ENCODE data around the gene RALGPS2.

RALGPS2 gene

DNA sequence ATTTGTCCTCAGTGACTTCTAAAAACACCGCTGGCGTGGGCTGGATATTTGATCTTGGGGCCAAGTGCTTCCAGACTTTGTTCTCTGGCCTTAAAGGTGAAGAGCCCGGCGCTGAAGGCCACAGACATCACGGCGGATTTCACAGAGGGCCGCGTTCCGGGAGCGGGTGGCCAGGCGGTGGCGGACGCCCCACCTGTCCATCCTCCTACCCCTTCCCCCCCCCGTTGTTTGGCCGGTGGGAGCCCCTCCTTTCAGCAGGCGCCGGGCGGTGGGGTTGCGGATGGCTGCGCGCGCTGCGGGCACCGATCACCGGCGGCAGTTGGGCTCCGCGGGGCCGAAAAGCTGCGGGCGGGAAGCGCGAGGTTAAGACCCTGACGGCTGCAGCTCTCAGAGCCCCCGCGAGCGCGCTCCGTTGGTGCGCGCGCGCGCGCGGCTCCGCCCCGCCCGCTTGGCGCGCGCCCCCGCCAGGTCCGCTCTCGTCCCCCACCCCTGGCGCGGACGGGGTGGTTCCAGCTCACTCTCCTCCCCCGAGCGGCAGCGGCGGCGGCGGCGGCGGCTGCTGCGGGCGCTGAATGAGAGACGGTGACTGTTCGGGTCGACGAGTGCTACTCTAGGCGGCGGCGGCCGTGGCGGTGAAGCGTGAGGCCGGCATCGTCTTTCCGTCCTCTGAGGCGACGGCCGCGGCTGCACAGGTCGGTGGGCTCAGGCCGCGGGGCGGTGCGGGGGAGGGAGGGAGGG, at the start of gene RALGPS2:
RALGPS2 (plus strand) TSS at position 517 of the 738 bp plus-strand sequence. CDS start 51,521 bp downstream, outside the sequence.
- Histone ChIP-seq H3K4me1 (ENCODE audit: low read depth, poor library complexity, severe bottlenecking) (peaks cover 19% of the 10 kb centered on the region), H3K27ac (peak within 1 kb of the TSS; percentile 44), H3K27me3 (ENCODE audit: insufficient read depth, low read depth) (no peaks in the 10 kb centered on the region), H3K9ac (peak within 1 kb of the TSS; percentile 74), H3K4me2 (peak within 1 kb of the TSS; percentile 95), H2AFZ (ENCODE audit: low read depth) (peak within 1 kb of the TSS; percentile 99), H3K36me3 (ENCODE audit: insufficient read depth) (no peaks in the 10 kb centered on the region), H4K20me1 (ENCODE audit: insufficient read depth) (no peaks in the 10 kb centered on the region), H3K79me2 (ENCODE audit: insufficient read depth, low read depth) (no peaks in the 10 kb centered on the region), H3K4me3 (IDR thresholded peaks at IDR 0.05; ENCODE audit: insufficient read depth, low read depth, low read length) (peak within 1 kb of the TSS; percentile 78)
- TF ChIP-seq, protein P1, sequence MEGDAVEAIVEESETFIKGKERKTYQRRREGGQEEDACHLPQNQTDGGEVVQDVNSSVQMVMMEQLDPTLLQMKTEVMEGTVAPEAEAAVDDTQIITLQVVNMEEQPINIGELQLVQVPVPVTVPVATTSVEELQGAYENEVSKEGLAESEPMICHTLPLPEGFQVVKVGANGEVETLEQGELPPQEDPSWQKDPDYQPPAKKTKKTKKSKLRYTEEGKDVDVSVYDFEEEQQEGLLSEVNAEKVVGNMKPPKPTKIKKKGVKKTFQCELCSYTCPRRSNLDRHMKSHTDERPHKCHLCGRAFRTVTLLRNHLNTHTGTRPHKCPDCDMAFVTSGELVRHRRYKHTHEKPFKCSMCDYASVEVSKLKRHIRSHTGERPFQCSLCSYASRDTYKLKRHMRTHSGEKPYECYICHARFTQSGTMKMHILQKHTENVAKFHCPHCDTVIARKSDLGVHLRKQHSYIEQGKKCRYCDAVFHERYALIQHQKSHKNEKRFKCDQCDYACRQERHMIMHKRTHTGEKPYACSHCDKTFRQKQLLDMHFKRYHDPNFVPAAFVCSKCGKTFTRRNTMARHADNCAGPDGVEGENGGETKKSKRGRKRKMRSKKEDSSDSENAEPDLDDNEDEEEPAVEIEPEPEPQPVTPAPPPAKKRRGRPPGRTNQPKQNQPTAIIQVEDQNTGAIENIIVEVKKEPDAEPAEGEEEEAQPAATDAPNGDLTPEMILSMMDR (conservative IDR thresholded peaks at IDR 0.05; ENCODE audit: low read depth, low read length), result no peak

- H3K36me3 ChIP-seq (ENCODE audit: insufficient read depth), result no peaks in the 10 kb centered on the region
- H3K4me1 ChIP-seq (ENCODE audit: low read depth, poor library complexity, severe bottlenecking), result peaks cover 1% of the 10 kb centered on the region
- no peak overlapping the region for H3K9ac ChIP-seq
- H3K27me3 ChIP-seq (ENCODE audit: insufficient read depth, low read depth), result no peaks in the 10 kb centered on the region
- no peaks in the 10 kb centered on the region for H4K20me1 ChIP-seq (ENCODE audit: insufficient read depth)
- TF ChIP-seq, protein P1 (conservative IDR thresholded peaks at IDR 0.05; ENCODE audit: low read depth, low read length), result no peak
- no peak overlapping the region for H3K4me3 ChIP-seq (IDR thresholded peaks at IDR 0.05; ENCODE audit: insufficient read depth, low read depth, low read length)
- no peak overlapping the region for H3K27ac ChIP-seq
- no peak overlapping the region for H2AFZ ChIP-seq (ENCODE audit: low read depth)
- no peaks in the 10 kb centered on the region for H3K79me2 ChIP-seq (ENCODE audit: insufficient read depth, low read depth)
- no peak overlapping the region for H3K4me2 ChIP-seq
Observed at GRCh38 chr1:178679237-178679636, 45.8 kb upstream of the RALGPS2 start.

DNA sequence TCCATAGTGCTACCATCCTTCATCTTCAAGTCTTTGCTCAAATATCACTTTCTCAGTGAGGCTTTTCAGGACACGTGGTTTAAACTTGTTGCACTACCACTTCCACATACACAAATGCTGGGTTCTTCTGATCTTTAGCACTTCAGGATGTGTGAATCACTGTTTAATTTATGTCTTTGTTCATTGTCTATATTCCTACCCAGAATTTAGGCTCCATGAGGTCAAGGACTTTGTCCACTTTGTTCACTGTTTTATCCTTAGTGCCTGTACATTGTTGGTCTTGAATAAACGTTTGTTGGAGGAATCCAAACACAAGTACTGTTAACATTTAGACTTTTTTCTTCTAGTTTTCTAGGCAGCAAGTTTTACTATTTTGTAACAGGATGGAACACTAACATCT, 42.6 kb upstream of the RALGPS2 start:
- H3K79me2 ChIP-seq (ENCODE audit: insufficient read depth, low read depth), result no peaks in the 10 kb centered on the region
- no peaks in the 10 kb centered on the region for H4K20me1 ChIP-seq (ENCODE audit: insufficient read depth)
- no peak overlapping the region for H3K27ac ChIP-seq
- no peak overlapping the region for H3K4me2 ChIP-seq
- no peaks in the 10 kb centered on the region for H3K36me3 ChIP-seq (ENCODE audit: insufficient read depth)
- TF ChIP-seq, protein P1 (conservative IDR thresholded peaks at IDR 0.05; ENCODE audit: low read depth, low read length), result no peak
- no peak overlapping the region for H3K4me3 ChIP-seq (IDR thresholded peaks at IDR 0.05; ENCODE audit: insufficient read depth, low read depth, low read length)
- H2AFZ ChIP-seq (ENCODE audit: low read depth), result no peak overlapping the region
- H3K9ac ChIP-seq, result no peak overlapping the region
- peaks cover 11% of the 10 kb centered on the region for H3K4me1 ChIP-seq (ENCODE audit: low read depth, poor library complexity, severe bottlenecking)
- H3K27me3 ChIP-seq (ENCODE audit: insufficient read depth, low read depth), result no peaks in the 10 kb centered on the region

- H2AFZ ChIP-seq (ENCODE audit: low read depth), result no peak overlapping the region
- H3K36me3 ChIP-seq (ENCODE audit: insufficient read depth), result no peaks in the 10 kb centered on the region
- H4K20me1 ChIP-seq (ENCODE audit: insufficient read depth), result no peaks in the 10 kb centered on the region
- H3K4me1 ChIP-seq (ENCODE audit: low read depth, poor library complexity, severe bottlenecking), result peaks cover 11% of the 10 kb centered on the region
- H3K9ac ChIP-seq, result no peak overlapping the region
- no peak overlapping the region for H3K4me3 ChIP-seq (IDR thresholded peaks at IDR 0.05; ENCODE audit: insufficient read depth, low read depth, low read length)
- TF ChIP-seq, protein P1 (conservative IDR thresholded peaks at IDR 0.05; ENCODE audit: low read depth, low read length), result no peak
- no peak overlapping the region for H3K27ac ChIP-seq
- no peak overlapping the region for H3K4me2 ChIP-seq
- no peaks in the 10 kb centered on the region for H3K27me3 ChIP-seq (ENCODE audit: insufficient read depth, low read depth)
- H3K79me2 ChIP-seq (ENCODE audit: insufficient read depth, low read depth), result no peaks in the 10 kb centered on the region
Observed at GRCh38 chr1:178682886-178683285, 42.2 kb upstream of the RALGPS2 start.

Measured in KMS-11 (cell line).